ENCODE results near the gene MOB1B.

DNA sequence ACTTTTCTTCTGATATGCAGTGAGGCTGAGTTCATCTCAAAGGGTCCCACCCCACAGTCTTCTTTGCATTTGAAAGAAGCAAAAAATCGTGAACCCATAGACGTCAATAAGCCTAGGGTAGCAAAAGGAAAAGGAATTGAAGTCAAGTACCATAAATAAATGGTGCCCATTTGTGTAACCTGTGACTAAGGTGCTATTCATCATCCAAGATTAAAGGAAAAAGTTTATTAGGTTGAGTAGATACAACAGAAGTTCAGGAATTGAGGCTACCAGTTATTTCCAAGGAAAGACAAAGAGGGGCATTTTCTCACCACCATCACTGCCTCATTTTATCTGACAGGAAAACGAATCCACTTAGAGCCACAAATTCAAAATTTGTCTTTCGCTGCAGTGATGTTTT is 43.7 kb upstream of the MOB1B start:
- TF ChIP-seq, protein P1, sequence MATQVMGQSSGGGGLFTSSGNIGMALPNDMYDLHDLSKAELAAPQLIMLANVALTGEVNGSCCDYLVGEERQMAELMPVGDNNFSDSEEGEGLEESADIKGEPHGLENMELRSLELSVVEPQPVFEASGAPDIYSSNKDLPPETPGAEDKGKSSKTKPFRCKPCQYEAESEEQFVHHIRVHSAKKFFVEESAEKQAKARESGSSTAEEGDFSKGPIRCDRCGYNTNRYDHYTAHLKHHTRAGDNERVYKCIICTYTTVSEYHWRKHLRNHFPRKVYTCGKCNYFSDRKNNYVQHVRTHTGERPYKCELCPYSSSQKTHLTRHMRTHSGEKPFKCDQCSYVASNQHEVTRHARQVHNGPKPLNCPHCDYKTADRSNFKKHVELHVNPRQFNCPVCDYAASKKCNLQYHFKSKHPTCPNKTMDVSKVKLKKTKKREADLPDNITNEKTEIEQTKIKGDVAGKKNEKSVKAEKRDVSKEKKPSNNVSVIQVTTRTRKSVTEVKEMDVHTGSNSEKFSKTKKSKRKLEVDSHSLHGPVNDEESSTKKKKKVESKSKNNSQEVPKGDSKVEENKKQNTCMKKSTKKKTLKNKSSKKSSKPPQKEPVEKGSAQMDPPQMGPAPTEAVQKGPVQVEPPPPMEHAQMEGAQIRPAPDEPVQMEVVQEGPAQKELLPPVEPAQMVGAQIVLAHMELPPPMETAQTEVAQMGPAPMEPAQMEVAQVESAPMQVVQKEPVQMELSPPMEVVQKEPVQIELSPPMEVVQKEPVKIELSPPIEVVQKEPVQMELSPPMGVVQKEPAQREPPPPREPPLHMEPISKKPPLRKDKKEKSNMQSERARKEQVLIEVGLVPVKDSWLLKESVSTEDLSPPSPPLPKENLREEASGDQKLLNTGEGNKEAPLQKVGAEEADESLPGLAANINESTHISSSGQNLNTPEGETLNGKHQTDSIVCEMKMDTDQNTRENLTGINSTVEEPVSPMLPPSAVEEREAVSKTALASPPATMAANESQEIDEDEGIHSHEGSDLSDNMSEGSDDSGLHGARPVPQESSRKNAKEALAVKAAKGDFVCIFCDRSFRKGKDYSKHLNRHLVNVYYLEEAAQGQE (IDR thresholded peaks at IDR 0.05; ENCODE audit: low read depth), result no peak
- TF ChIP-seq EZH2 (IDR thresholded peaks at IDR 0.05), result no peak

All from HCT116 (cell line).